GM12878 (cell line): Measurements from ENCODE around the gene C11orf98. TPM values are rescaled to one million over a fixed set of nuclear protein-coding genes. Genes with fewer than 3 reads are reported as not detected.
A peak's percentile ranks its signal among the peaks of the same experiment; 100 is the strongest.

Source experiments
- BACH1 ChIP-seq: fragments of 450-650 bp; IDR thresholded peaks from 2 replicates; pipeline ENCODE4 v1.6.1; 2017; ENCODE audit warnings: mild to moderate bottlenecking, borderline replicate concordance
- CHD1 ChIP-seq: IDR thresholded peaks from 2 replicates; pipeline ENCODE4 v1.6.1; 2012; ENCODE audit warnings: low read depth, low read length, improper control_type of control experiment
- IRF3 ChIP-seq: fragments of 450-650 bp; IDR thresholded peaks from 2 replicates; pipeline ENCODE4 v1.6.1; 2014; ENCODE audit warnings: mild to moderate bottlenecking
- MLLT1 ChIP-seq: fragments of 450-650 bp; IDR thresholded peaks from 2 replicates; pipeline ENCODE4 v1.6.1; 2016; ENCODE audit warnings: mild to moderate bottlenecking
- MXI1 ChIP-seq: fragments of 150-350 bp; IDR thresholded peaks from 2 replicates; pipeline ENCODE4 v1.6.1; 2011; ENCODE audit warnings: low read depth, mild to moderate bottlenecking, inconsistent platforms, low read length, improper control_type of control experiment
- NFXL1 ChIP-seq: fragments of 450-650 bp; IDR thresholded peaks from 2 replicates; pipeline ENCODE4 v1.6.1; 2017; ENCODE audit warnings: antibody characterized with exemption, mild to moderate bottlenecking, borderline replicate concordance
- NFYA ChIP-seq: IDR thresholded peaks from 2 replicates; pipeline ENCODE4 v1.6.1; 2011; ENCODE audit warnings: low read depth, mild to moderate bottlenecking, low read length, improper control_type of control experiment, borderline replicate concordance
- NFYB ChIP-seq: IDR thresholded peaks from 2 replicates; pipeline ENCODE4 v1.6.1; 2011; ENCODE audit warnings: low read depth, mild to moderate bottlenecking, low read length, improper control_type of control experiment, moderate library complexity; ENCODE audit not compliant: insufficient read depth
- NR2C2 ChIP-seq: IDR thresholded peaks from 2 replicates; pipeline ENCODE4 v1.6.1; 2011; ENCODE audit warnings: borderline replicate concordance, low read depth; ENCODE audit not compliant: control insufficient read depth, insufficient read length
- PAX5 ChIP-seq: IDR thresholded peaks from 2 replicates; pipeline ENCODE4 v1.6.1; 2011; ENCODE audit warnings: low read depth, low read length, borderline replicate concordance
- PAX8 ChIP-seq: fragments of 450-650 bp; IDR thresholded peaks from 2 replicates; pipeline ENCODE4 v1.6.1; 2017; ENCODE audit warnings: mild to moderate bottlenecking, moderate library complexity
- POLR2AphosphoS2 ChIP-seq: IDR thresholded peaks from 2 replicates; pipeline ENCODE4 v1.6.1; 2011; ENCODE audit warnings: low read depth, mild to moderate bottlenecking, low read length, improper control_type of control experiment, moderate library complexity
- RAD51 ChIP-seq: fragments of 450-650 bp; IDR thresholded peaks from 2 replicates; pipeline ENCODE4 v1.6.1; 2016; ENCODE audit warnings: moderate library complexity, mild to moderate bottlenecking, inconsistent platforms
- RB1 ChIP-seq: fragments of 450-650 bp; formaldehyde crosslinking; IDR thresholded peaks from 2 replicates; pipeline ENCODE4 v1.6.1; 2017; ENCODE audit warnings: mild to moderate bottlenecking, borderline replicate concordance
- RBBP5 ChIP-seq: fragments of 200-600 bp; sonication (generic); conservative IDR thresholded peaks from 2 replicates; pipeline ENCODE4 v1.6.1; 2016
- SREBF1 ChIP-seq: IDR thresholded peaks from 2 replicates; pipeline ENCODE4 v1.6.1; 2012; ENCODE audit warnings: mild to moderate bottlenecking, low read length
- SREBF2 ChIP-seq: IDR thresholded peaks from 2 replicates; pipeline ENCODE4 v1.6.1; 2012; ENCODE audit warnings: mild to moderate bottlenecking, low read length
- SRF ChIP-seq, 2 experiments: IDR thresholded peaks; 2 replicates each; pipeline ENCODE4 v1.6.1; 2011; ENCODE audit warnings: low read depth in 2 of 2, low read length in 2 of 2, mild to moderate bottlenecking in 1 of 2, moderate library complexity in 1 of 2
- ZBTB33 ChIP-seq: fragments of 450-650 bp; IDR thresholded peaks from 2 replicates; pipeline ENCODE4 v1.6.1; 2017; ENCODE audit warnings: mild to moderate bottlenecking
- polyA plus RNA-seq, 11 experiments: library from polyadenylated mRNA; depleted of rRNA in 4 of 11; unstranded in 6 of 11; stranded (reverse) in 5 of 11; fragments of >200 nt; fragmentation: Nextera tagmentation in 4 of 11; fragmentation: Illumina TruSeq in 1 of 11; extraction: Ambion mirVana in 4 of 11; extraction: Trizol in 1 of 11; gene quantifications; 1 replicate in 1 of 11; 2 replicates in 10 of 11; pipeline versions ENCODE4 v1.2.1 to v1.2.3, GENCODE V29; 2011 to 2016; ENCODE audit warnings: inconsistent platforms in 2 of 11, missing spikeins in 2 of 11, low read depth in 1 of 11
- total RNA-seq, 4 experiments: library from RNA; depleted of rRNA in 3 of 4; stranded (reverse); fragments of >200 nt in 3 of 4; fragmentation: Illumina TruSeq in 1 of 4; extraction: Trizol in 1 of 4; gene quantifications; 2 replicates each; pipeline versions ENCODE4 v1.2.1 to v1.2.3, GENCODE V29; 2013 to 2021
- TF ChIP-seq, protein P1 (sequence below): IDR thresholded peaks from 2 replicates; pipeline ENCODE4 v1.6.1; 2012; ENCODE audit warnings: low read depth, low read length, improper control_type of control experiment
- TF ChIP-seq, protein P2 (sequence below): fragments of 450-650 bp; formaldehyde crosslinking; IDR thresholded peaks from 2 replicates; pipeline ENCODE4 v1.5.0; 2022; ENCODE audit warnings: mild to moderate bottlenecking, missing genetic modification characterization

C11orf98 gene
- total and polyA plus RNA-seq, 10 of the 15 experiments (the other 5 are each of a cell fraction or from before 2014, with no cell fraction given), result 62.5 to 270 (median 162) TPM

DNA sequence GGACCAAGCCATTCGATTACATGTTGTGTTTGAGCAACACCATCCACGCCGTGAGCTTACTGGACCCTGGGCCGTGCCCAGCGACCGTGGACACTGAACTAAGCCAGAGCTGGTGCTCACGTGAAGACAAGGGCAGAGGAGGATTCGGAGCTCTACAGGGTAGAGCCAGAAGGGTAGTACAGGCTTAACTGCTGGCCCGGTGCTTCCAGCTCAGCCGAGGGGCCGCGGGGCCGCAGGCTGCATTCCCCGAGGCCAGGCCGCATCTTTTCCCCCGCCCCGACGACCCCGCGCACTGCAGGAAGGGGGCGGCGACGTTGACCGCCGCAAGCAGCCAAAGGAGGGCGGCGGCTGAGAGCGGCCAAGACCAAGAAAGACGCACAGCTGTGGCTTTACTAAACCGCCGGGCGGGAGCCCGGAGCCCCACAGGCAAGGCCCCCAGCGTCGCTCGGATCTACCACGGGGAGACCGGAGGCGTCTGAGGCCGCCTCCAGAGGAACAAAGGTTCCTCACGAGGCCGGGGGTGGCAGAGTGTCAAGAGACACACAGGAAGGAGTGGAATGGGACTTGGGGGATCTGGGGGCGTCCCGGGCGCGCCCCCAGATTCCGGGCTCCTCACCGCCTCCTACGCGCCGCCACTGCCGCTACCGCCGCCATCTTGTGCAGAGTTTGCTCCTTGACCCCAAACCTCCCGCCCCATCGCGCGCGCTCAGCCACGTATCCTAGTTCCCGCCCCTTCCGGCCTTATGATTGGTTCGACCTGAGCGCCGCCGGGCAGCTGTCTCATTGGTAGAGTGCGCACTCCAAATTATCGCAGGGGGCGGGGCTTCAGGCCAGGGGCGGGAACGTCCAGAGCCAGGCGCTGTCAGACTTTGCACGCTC, 18.8 kb downstream of the C11orf98 start, which contains the start of gene GANAB (continued):
- TF ChIP-seq NR2C2 (no peak), RB1 (peak; percentile 76; the same call in 1 of the 2 replicates), NFYB (peak; percentile 85), MXI1 (0 out of 2 replicates have a peak, but pooled peaks have one; percentile 11), SREBF2 (no peak), BACH1 (no peak), IRF3 (no peak; the same call in 1 of the 2 replicates), PAX5 (no peak; the same call in 1 of the 2 replicates), MLLT1 (peak; percentile 58; the same call in 1 of the 2 replicates), ZBTB33 (no peak), RAD51 (no peak), SREBF1 (no peak; the same call in 1 of the 2 replicates), SRF (IDR thresholded peaks at IDR 0.05; ENCODE audit: low read depth in 2 of 2, low read length in 2 of 2) (no peak), NFYA (no peak), PAX8 (no peak), POLR2AphosphoS2 (peak; percentile 97), NFXL1 (no peak), RBBP5 (no peak), CHD1 (0 out of 2 replicates have a peak, but pooled peaks have one; percentile 51)
- TF ChIP-seq, protein P1, sequence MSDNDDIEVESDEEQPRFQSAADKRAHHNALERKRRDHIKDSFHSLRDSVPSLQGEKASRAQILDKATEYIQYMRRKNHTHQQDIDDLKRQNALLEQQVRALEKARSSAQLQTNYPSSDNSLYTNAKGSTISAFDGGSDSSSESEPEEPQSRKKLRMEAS, result peak; percentile 53; the same call in 1 of the 2 replicates
- TF ChIP-seq, protein P2, sequence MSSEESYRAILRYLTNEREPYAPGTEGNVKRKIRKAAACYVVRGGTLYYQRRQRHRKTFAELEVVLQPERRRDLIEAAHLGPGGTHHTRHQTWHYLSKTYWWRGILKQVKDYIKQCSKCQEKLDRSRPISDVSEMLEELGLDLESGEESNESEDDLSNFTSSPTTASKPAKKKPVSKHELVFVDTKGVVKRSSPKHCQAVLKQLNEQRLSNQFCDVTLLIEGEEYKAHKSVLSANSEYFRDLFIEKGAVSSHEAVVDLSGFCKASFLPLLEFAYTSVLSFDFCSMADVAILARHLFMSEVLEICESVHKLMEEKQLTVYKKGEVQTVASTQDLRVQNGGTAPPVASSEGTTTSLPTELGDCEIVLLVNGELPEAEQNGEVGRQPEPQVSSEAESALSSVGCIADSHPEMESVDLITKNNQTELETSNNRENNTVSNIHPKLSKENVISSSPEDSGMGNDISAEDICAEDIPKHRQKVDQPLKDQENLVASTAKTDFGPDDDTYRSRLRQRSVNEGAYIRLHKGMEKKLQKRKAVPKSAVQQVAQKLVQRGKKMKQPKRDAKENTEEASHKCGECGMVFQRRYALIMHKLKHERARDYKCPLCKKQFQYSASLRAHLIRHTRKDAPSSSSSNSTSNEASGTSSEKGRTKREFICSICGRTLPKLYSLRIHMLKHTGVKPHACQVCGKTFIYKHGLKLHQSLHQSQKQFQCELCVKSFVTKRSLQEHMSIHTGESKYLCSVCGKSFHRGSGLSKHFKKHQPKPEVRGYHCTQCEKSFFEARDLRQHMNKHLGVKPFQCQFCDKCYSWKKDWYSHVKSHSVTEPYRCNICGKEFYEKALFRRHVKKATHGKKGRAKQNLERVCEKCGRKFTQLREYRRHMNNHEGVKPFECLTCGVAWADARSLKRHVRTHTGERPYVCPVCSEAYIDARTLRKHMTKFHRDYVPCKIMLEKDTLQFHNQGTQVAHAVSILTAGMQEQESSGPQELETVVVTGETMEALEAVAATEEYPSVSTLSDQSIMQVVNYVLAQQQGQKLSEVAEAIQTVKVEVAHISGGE (CRISPR knock-in tag), result no peak
